ENCODE measurements around the gene IRAK1BP1.

- TF ChIP-seq CTCF (conservative IDR thresholded peaks at IDR 0.05) (no peak), EZH2 (IDR thresholded peaks at IDR 0.05; ENCODE audit: low read depth) (no peak)
Observed at GRCh38 chr6:78916411-78916810, 49.1 kb downstream of the IRAK1BP1 start.

Measured in PC-9 (cell line).